B cell (primary cell): ENCODE measurements around the gene HSD17B1. TPM values are rescaled to one million over a fixed set of nuclear protein-coding genes. Genes with fewer than 3 reads are reported as not detected.

Experiments used
- ATAC-seq: fragments of 200-7000 bp; cut with Tn5 transposase; one replicate; pipeline ENCODE4 v1.10.0; 2021; ENCODE audit warnings: low read depth, mild to moderate bottlenecking, moderate number of reproducible peaks, moderate library complexity
- CTCF ChIA-PET: fragments of 350-600 bp; sonication (Branson Sonifier 250); formaldehyde crosslinking; loops from one replicate; lab custom pipeline; 2021; ENCODE audit warnings: antibody characterized with exemption, inconsistent platforms; lab: Charles Lee
- POLR2A ChIA-PET: fragments of 350-600 bp; sonication (Branson Sonifier 250); formaldehyde crosslinking; loops from one replicate; lab custom pipeline; 2021; ENCODE audit warnings: antibody characterized with exemption; lab: Charles Lee
- DNase-seq: peaks from one replicate; pipeline ENCODE4 v3.0.0; 2013
- H2AFZ ChIP-seq: 2 replicates; pipeline ENCODE4 v1.6.1; 2012; ENCODE audit warnings: mild to moderate bottlenecking, low read depth, low read length; ENCODE audit not compliant: insufficient read depth, poor library complexity, severe bottlenecking
- H3K27ac ChIP-seq, 2 donors: 1 replicate in 1 of 2; 2 replicates in 1 of 2; pipeline ENCODE4 v1.5.1; 2012 to 2013; ENCODE audit warnings: low read length in 2 of 2, mild to moderate bottlenecking in 2 of 2, moderate library complexity in 1 of 2
- H3K27me3 ChIP-seq, 4 experiments: fragments of 200-600 bp in 1 of 4; sonication (generic) in 1 of 4; replicated peaks in 1 of 4; 1 replicate in 2 of 4; 2 replicates in 2 of 4; pipeline versions ENCODE4 v1.6.1 to v1.7.0; 2013 to 2016; ENCODE audit warnings: low read length in 3 of 4, mild to moderate bottlenecking in 2 of 4, mixed read lengths in 1 of 4, moderate library complexity in 1 of 4; ENCODE audit not compliant: insufficient read depth in 4 of 4, control insufficient read depth in 3 of 4; ENCODE audit errors: control extremely low read depth in 1 of 4
- H3K36me3 ChIP-seq, 2 experiments: replicated peaks in 1 of 2; 1 replicate in 1 of 2; 2 replicates in 1 of 2; pipeline versions ENCODE4 v1.6.1 to v1.7.1; 2013; ENCODE audit warnings: low read length in 1 of 2; ENCODE audit not compliant: insufficient read depth in 2 of 2, control insufficient read depth in 1 of 2; ENCODE audit errors: control extremely low read depth in 1 of 2, extremely low read depth in 1 of 2
- H3K4me1 ChIP-seq, 2 donors: fragments of 200-600 bp in 1 of 2; sonication (generic) in 1 of 2; 1 replicate in 1 of 2; 2 replicates in 1 of 2; pipeline versions ENCODE4 v1.5.1 to v1.6.1; 2013 to 2017; ENCODE audit warnings: low read length in 2 of 2; ENCODE audit not compliant: control insufficient read depth in 2 of 2, insufficient read depth in 2 of 2
- H3K4me2 ChIP-seq: replicated peaks from 2 replicates; pipeline ENCODE3; 2012; ENCODE audit warnings: mild to moderate bottlenecking, low read depth, low read length; ENCODE audit not compliant: poor library complexity, severe bottlenecking
- H3K4me3 ChIP-seq, 5 experiments: fragments of 200-600 bp in 1 of 5; sonication (generic) in 1 of 5; 1 replicate in 3 of 5; 2 replicates in 2 of 5; pipeline versions ENCODE4 v1.5.1 to v1.7.0; 2011 to 2016; ENCODE audit warnings: low read length in 4 of 5, mild to moderate bottlenecking in 4 of 5, low read depth in 2 of 5, control low read depth in 1 of 5, moderate library complexity in 1 of 5; ENCODE audit not compliant: insufficient read depth in 1 of 5; ENCODE audit errors: control extremely low read depth in 1 of 5, extremely low read depth in 1 of 5
- H3K79me2 ChIP-seq: fragments of 200-600 bp; sonication (generic); one replicate; pipeline ENCODE4 v1.6.0; 2016; ENCODE audit warnings: low read length; ENCODE audit not compliant: control insufficient read depth, insufficient read depth
- H3K9ac ChIP-seq: fragments of 200-600 bp; sonication (generic); 2 replicates; pipeline ENCODE4 v1.6.1; 2017; ENCODE audit warnings: mild to moderate bottlenecking, low read length, moderate library complexity
- H3K9me3 ChIP-seq, 3 donors: one replicate each; pipeline versions ENCODE4 v1.6.1 to v1.7.1; 2013; ENCODE audit warnings: low read length in 2 of 3; ENCODE audit not compliant: control insufficient read depth in 2 of 3, insufficient read depth in 1 of 3; ENCODE audit errors: control extremely low read depth in 1 of 3
- H4K20me1 ChIP-seq: 2 replicates; pipeline ENCODE4 v1.6.0; 2012; ENCODE audit warnings: mild to moderate bottlenecking, low read length; ENCODE audit not compliant: insufficient read depth, control insufficient read depth, poor library complexity, severe bottlenecking
- H3K27ac Mint-ChIP-seq: one replicate; pipeline ENCODE4 v1.8.0; 2021; ENCODE audit warnings: mixed read lengths
- H3K27me3 Mint-ChIP-seq: one replicate; pipeline ENCODE4 v1.8.0; 2021; ENCODE audit warnings: mixed read lengths
- H3K4me1 Mint-ChIP-seq: one replicate; pipeline ENCODE4 v1.8.0; 2021; ENCODE audit warnings: mixed read lengths
- H3K4me3 Mint-ChIP-seq: one replicate; pipeline ENCODE4 v1.8.0; 2021; ENCODE audit warnings: mixed read lengths
- H3K9me3 Mint-ChIP-seq: one replicate; pipeline ENCODE4 v1.8.0; 2022; ENCODE audit warnings: mixed read lengths; ENCODE audit not compliant: insufficient read depth
- CTCF ChIP-seq: fragments of 200-600 bp; IDR thresholded peaks from one replicate; pipeline ENCODE4 v1.8.0; 2022; ENCODE audit warnings: antibody characterized with exemption, mild to moderate bottlenecking
- EZH2 ChIP-seq: IDR thresholded peaks from 2 replicates; pipeline ENCODE4 v1.6.1; 2012; ENCODE audit warnings: borderline replicate concordance, low read depth, mild to moderate bottlenecking, moderate library complexity, low read length; ENCODE audit not compliant: insufficient read depth, poor library complexity, severe bottlenecking
- WGBS: methylation state at CpG from one replicate; pipeline ENCODE4 v1.1.5; 2013; ENCODE audit warnings: missing lambda C conversion rate; ENCODE audit not compliant: insufficient coverage; 5-methylcytosine and 5-hydroxymethylcytosine counted together
- intact Hi-C: fragments of 100-400 bp; cut with micrococcal nuclease; formaldehyde crosslinking; loops from one replicate; pipeline ENCODE4 v1.10.0; 2022
- polyA plus RNA-seq: library from polyadenylated mRNA; depleted of rRNA; stranded (reverse); fragments of >200 nt; gene quantifications from 2 replicates; pipeline ENCODE4 v1.2.3, GENCODE V29; 2012
- total RNA-seq, 2 donors: library from RNA; stranded (reverse); fragments of 120-200 nt in 1 of 2; gene quantifications; 1 replicate in 1 of 2; 2 replicates in 1 of 2; pipeline versions ENCODE4 v1.2.3 to v1.2.4, GENCODE V29; 2013 to 2022

HSD17B1 gene
- total and polyA plus RNA-seq, 2 donors (not counting 1 experiment from before 2014, with no cell fraction given), result 1.3 to 3.3 TPM

- Histone ChIP-seq H3K4me2 (no peak overlapping the region), H3K4me3 (no peak overlapping the region), H3K27ac (no peak overlapping the region), H2AFZ (no peak overlapping the region), H3K79me2 (no peaks in the 10 kb centered on the region), H3K9ac (no peak overlapping the region), H4K20me1 (no peaks in the 10 kb centered on the region), H3K27me3 (no peaks in the 10 kb centered on the region), H3K9me3 (no peaks in the 10 kb centered on the region), H3K36me3 (peaks cover 0 to 54% of the 10 kb centered on the region in 2 experiments), H3K4me1 (peaks cover 0 to 7% of the 10 kb centered on the region in 2 donors)
- 32% methylated on average over 4 of the region's 6 CpGs for WGBS
- TF ChIP-seq CTCF (no peak), EZH2 (no peak)
- ChIA-PET CTCF (interaction anchor here (0.7 to 5.7 kb wide), 21 partner anchors 8 to 249 kb away, joined by 3 to 70 read pairs (median 5); partner anchors contain the start of gene CAVIN1), POLR2A (no interaction called here)
- H3K27me3 Mint-ChIP-seq, result no peaks in the 10 kb centered on the region
- DNase-seq (no peak), ATAC-seq (no peak)
- intact Hi-C loops, result loop anchor here (5.0 kb wide), 1 partner anchor 112 kb away; no protein-coding TSS in a partner anchor
- H3K27ac Mint-ChIP-seq, result no peak overlapping the region
- no peaks in the 10 kb centered on the region for H3K9me3 Mint-ChIP-seq
- peaks cover 3% of the 10 kb centered on the region for H3K4me1 Mint-ChIP-seq
- no peak overlapping the region for H3K4me3 Mint-ChIP-seq
Measured at GRCh38 chr17:42518755-42519545, 33.8 kb upstream of the HSD17B1 start.
